HepG2 (cell line): ENCODE measurements around the gene CASZ1. TPM values are rescaled to one million over a fixed set of nuclear protein-coding genes. Genes with fewer than 3 reads are reported as not detected.

ENCODE experiments used
- ATM ChIP-seq: fragments of 450-650 bp; IDR thresholded peaks from 2 replicates; pipeline ENCODE4 v1.7.1; 2017; ENCODE audit warnings: mild to moderate bottlenecking, borderline replicate concordance
- KDM1A ChIP-seq: IDR thresholded peaks from 2 replicates; pipeline ENCODE4 v1.6.1; 2016; ENCODE audit warnings: missing compliant biosample characterization
- ZFX ChIP-seq: sonication (generic); formaldehyde crosslinking; IDR thresholded peaks from 2 replicates; pipeline ENCODE4 v1.4.0; 2020; ENCODE audit warnings: mild to moderate bottlenecking, low read depth, missing genetic modification reagents, moderate library complexity
- ZNF496 ChIP-seq: sonication (generic); formaldehyde crosslinking; IDR thresholded peaks from 2 replicates; pipeline ENCODE4 v1.8.1; 2023; ENCODE audit warnings: mild to moderate bottlenecking, moderate library complexity, missing genetic modification reagents; ENCODE audit not compliant: insufficient replicate concordance
- ZNF552 ChIP-seq: sonication (generic); formaldehyde crosslinking; IDR thresholded peaks from 2 replicates; pipeline ENCODE4 v1.9.0; 2022; ENCODE audit warnings: missing genetic modification reagents, mild to moderate bottlenecking, borderline replicate concordance
- ZNF577 ChIP-seq: sonication (generic); formaldehyde crosslinking; IDR thresholded peaks from 2 replicates; pipeline ENCODE4 v1.4.0; 2020; ENCODE audit warnings: mild to moderate bottlenecking, low read depth, missing genetic modification reagents, borderline replicate concordance
- polyA plus RNA-seq, 8 experiments: library from polyadenylated mRNA; depleted of rRNA in 3 of 8; stranded (reverse) in 7 of 8; unstranded in 1 of 8; fragments of >200 nt; fragmentation: Illumina TruSeq in 4 of 8; extraction: Trizol in 4 of 8; gene quantifications; 2 replicates each; pipeline versions ENCODE4 v1.2.1 to v1.2.3, GENCODE V29; 2011 to 2016; ENCODE audit warnings: low read depth in 4 of 8, missing spikeins in 1 of 8, mixed read lengths in 1 of 8; ENCODE audit not compliant: insufficient read depth in 1 of 8
- total RNA-seq, 5 experiments: library from RNA; depleted of rRNA; stranded (reverse); fragments of >200 nt; fragmentation: Illumina TruSeq; extraction: Trizol; gene quantifications; 2 replicates each; pipeline ENCODE4 v1.2.3, GENCODE V29; 2016; ENCODE audit warnings: low read depth in 1 of 5
- TF ChIP-seq, protein P1 (sequence below), 2 experiments: sonication (generic) in 1 of 2; formaldehyde crosslinking in 1 of 2; IDR thresholded peaks; 2 replicates each; pipeline versions ENCODE4 v1.6.1 to v1.9.0; 2014 to 2022; ENCODE audit warnings: antibody characterized with exemption in 1 of 2, borderline replicate concordance in 1 of 2, inconsistent platforms in 1 of 2, low read depth in 1 of 2, missing genetic modification reagents in 1 of 2

Gene CASZ1
- total and polyA plus RNA-seq, 2 of the 13 experiments (the other 11 are each of a cell fraction or from before 2014, with no cell fraction given), result 1.9 to 3.7 TPM

DNA sequence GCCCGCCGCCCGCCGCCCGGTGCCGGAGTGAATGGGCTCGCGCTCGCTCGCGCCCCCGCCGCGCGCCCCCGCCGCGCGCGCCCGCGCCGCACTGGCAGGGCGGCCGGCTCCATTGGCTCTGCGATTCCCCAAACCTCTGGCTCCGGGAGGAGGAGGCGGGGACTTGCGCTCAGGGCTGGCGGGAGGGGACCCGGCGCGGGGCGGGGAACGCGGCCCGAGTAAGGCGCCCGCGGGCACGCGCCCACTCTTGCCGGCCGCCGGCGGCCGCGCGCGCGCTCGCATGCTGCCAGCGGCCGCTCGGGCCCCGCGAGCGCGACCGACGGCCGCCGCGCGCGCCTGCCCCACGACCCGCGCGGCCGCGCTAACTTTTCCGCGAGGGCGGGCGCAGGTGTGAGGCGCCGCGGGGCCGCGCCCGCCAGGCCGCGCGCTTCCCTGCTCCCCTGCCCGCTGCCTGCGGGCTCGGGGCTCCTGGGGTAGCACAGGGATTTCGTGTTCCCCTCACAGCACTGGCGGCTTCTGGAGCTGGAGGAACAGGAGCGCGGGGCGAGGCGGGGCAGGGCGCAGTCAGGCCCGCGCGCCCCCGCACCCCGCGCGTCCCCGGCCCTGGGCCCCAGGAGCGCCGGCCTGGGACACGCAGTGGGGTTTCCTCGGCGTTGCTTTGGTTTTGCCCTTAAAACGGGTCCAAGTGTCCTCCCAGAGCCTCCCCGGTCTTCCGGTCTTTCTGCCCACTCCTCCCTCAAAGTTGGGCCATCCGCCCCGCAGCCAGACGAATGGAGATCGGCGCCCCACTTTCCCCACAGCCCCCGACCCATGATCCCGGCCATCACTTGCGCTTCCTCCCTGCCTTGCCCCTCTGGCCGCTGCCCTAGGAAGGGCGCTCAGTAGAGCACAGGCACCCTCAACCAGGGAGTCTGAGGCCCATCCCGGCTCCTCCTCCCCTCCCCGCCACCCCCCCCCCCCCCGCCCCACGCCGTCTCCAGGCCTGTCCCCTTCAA, 101.5 kb downstream of the CASZ1 start (continued):
- TF ChIP-seq KDM1A (no peak), ATM (no peak), ZNF496 (CRISPR knock-in tag) (no peak), ZFX (CRISPR knock-in tag) (0 out of 2 replicates have a peak, but pooled peaks have one; percentile 1), ZNF577 (CRISPR knock-in tag) (no peak), ZNF552 (no peak)
- TF ChIP-seq, protein P1, sequence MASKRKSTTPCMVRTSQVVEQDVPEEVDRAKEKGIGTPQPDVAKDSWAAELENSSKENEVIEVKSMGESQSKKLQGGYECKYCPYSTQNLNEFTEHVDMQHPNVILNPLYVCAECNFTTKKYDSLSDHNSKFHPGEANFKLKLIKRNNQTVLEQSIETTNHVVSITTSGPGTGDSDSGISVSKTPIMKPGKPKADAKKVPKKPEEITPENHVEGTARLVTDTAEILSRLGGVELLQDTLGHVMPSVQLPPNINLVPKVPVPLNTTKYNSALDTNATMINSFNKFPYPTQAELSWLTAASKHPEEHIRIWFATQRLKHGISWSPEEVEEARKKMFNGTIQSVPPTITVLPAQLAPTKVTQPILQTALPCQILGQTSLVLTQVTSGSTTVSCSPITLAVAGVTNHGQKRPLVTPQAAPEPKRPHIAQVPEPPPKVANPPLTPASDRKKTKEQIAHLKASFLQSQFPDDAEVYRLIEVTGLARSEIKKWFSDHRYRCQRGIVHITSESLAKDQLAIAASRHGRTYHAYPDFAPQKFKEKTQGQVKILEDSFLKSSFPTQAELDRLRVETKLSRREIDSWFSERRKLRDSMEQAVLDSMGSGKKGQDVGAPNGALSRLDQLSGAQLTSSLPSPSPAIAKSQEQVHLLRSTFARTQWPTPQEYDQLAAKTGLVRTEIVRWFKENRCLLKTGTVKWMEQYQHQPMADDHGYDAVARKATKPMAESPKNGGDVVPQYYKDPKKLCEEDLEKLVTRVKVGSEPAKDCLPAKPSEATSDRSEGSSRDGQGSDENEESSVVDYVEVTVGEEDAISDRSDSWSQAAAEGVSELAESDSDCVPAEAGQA (IDR thresholded peaks at IDR 0.05; ENCODE audit: low read depth), result no peak
- TF ChIP-seq, protein P1 (CRISPR knock-in tag; IDR thresholded peaks at IDR 0.05; ENCODE audit: borderline replicate concordance), result no peak
